NCI-H146 (cell line): Measurements from ENCODE around the gene MRPL20.
"Not testable (repeated sequence)": the region's sequence is repeated elsewhere in the genome, so short reads cannot be mapped to it uniquely, and the experiment has no call there.

Experiments used
- DNase-seq: peaks from one replicate; lab custom pipeline; 2025; lab: John Stamatoyannopoulos, UW

The MRPL20 gene

GRCh38 chr1:1406101-1406820, 832 bp downstream of the MRPL20 start:
- no peak for DNase-seq

- DNase-seq, result no peak
These were observed 3.4 kb downstream of the MRPL20 start for GRCh38 chr1:1403653-1404052.

DNA sequence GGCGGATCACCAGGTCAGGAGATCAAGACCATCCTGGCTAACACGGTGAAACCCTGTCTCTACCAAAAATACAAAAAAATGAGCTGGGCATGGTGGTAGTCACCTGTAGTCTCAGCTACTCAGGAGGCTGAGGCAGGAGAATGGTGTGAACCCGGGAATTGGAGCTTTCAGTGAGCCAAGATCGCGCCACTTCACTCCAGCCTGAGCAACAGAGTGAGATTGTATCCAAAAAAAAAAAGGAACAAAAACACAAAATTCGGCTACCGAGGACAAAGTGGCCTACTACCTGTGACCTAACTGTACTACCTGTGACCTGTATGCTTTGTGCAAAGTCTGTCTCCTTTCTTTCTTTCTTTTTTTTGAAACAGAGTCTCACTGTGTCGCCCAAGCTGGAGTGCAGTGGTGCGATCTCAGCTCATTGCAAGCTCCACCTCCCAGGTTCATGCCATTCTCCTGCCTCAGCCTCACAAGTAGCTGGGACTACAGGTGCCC, 4.1 kb downstream of the MRPL20 start:
- DNase-seq, result not testable (repeated sequence)

DNA sequence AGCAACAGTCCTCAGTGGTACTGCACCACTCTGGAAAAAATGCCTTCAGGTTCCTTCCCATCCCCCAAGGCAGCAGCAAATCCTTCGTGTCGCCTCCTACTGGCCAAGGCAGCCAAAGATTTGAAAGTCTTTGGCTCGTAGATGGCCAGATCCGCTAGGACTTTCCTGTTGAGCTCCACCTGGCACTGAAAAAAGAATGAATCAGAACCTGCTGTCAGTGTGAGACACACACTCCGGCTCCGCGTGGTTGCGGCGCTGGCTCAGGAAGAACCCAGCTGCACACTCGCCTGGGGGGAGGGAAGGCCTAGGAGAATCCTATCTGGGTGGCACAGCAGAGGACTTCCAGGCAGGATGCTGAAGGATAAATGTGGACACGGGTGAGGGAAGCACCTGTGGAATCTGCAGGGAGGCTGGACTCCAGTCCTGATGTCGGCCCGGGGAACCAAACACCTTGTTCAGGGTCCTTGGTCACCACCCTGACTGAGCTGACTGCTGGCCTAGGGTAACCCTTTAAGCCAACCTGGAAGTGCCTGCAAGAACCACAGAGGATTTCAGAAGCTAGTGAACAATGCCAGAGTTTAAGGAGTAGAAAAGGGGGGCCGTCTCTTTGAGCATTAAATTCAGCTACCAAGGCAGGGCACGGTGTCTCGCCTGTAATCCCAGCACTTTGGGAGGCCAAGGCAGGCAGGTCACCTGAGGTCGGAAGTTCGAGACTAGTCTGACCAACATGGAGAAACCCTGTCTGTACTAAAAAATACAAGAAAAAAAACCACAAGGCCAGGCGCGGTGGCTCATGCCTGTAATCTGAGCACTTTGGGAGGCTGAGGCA, 4.8 kb downstream of the MRPL20 start:
- DNase-seq, result peak; percentile 18

GRCh38 chr1:1401457-1402010, 5.6 kb downstream of the MRPL20 start:
- no peak for DNase-seq

- no peak for DNase-seq
These were observed 6.3 kb downstream of the MRPL20 start for GRCh38 chr1:1400576-1401456.

GRCh38 chr1:1399872-1400575, 7.1 kb downstream of the MRPL20 start:
- DNase-seq, result no peak

DNA sequence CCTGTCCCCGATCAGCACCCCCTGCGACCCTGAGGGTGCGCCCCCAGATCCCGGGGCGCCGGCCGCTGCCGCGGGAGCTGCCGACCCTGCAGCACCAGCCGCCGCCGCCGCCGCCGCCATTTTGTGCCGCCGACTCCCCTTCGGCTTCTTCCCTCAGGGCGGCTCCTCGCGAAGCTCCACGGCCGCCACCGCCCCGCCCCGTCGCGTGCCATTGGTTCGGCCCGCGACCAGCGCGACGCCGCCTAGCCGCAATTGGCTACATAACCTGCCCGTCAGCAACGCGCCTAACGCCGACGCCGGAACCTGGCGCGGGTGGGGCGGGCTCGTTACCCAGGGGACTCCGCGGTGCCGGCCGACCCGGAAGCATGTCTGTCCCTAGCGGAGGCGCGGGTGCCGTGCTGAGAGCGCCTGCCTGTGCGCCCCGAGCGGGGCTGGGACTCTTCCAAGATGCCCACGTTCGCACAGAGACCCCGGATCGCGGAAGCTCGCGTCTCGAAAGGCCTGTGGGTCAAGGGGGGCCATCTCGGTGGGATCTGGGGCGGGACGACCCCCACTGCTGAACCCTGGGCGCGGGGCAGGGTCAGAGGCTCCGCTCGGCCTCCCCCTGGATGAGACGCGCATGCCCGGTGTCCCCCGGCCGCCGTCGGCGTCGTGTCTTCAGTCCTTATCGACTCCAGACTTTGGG, 7.8 kb downstream of the MRPL20 start, which contains the start of gene CCNL2:
CCNL2 (minus strand) TSS at position 149 of the 685 bp plus-strand sequence; CDS start at position 120, 29 bp downstream.
- DNase-seq, result peak; percentile 94

GRCh38 chr1:1398677-1399186, 8.4 kb downstream of the MRPL20 start:
- DNase-seq, result no peak

GRCh38 chr1:1397839-1398523, 9.1 kb downstream of the MRPL20 start:
- DNase-seq, result no peak

- no peak for DNase-seq
These were observed 11.9 kb downstream of the MRPL20 start for GRCh38 chr1:1395166-1395565.

GRCh38 chr1:1394116-1394515, 13.0 kb downstream of the MRPL20 start:
- no peak for DNase-seq

DNA sequence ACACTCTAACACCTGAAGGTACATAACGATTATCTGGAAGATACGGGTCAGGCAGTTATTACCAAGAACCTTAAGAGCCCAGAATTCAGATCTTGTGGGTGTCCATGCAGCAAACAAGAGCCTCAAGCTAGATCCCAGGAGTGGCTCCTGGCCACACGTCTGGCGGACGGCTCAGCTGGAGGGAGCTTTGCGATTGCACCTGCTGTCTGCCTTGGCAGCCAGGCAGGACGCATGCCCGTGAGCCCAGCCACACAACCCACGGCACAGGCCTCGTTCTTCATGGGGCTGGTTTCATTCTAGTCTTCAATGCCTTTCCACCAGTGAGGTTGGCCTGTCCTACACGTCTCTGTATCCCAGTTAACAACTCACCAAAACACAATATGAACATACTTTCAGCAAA, 13.7 kb downstream of the MRPL20 start:
- no peak for DNase-seq

- no peak for DNase-seq
These were observed 14.1 kb downstream of the MRPL20 start for GRCh38 chr1:1393014-1393413.

DNA sequence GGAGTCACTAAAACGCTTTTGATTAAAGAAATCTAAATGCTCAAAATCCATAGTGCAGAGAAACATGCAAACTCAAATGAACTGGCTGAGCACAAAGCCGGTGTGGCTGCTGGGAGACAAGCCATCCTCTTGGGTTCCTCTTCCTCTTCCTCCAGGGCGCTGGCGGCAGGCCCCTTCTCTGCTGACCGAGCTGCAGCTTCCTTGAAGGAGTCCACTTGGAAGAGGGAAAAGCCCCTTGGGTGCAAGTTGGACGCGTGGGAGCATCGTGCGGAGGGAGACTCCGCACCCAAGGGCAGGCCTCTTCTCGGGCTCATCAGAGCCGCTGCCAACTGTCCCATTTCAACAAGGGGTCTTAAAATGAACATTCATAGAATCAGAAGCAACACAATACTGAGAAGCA, 15.9 kb downstream of the MRPL20 start:
- no peak for DNase-seq

DNA sequence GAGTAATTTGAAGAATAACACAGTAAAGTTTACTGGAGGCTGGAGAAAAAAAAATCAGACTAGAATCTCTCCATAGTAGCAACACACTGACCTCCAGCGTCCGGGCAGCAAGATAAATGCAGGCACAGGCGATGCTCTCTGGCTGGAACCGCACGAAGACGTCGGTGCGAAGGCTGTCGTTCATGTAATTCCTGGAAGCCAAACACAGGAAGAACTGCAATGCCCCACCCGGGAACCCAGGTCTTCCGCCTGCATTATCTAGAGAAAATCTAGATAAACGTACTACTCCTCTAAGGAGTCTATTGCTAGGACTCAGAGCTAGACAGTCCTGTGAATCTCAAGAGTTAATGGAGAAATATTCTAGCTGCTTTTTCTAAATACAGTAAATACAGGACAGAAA, 16.4 kb downstream of the MRPL20 start:
- no peak for DNase-seq

GRCh38 chr1:1388078-1388472, 19.0 kb downstream of the MRPL20 start:
- DNase-seq, result no peak

- DNase-seq, result no peak
These were observed 19.7 kb downstream of the MRPL20 start for GRCh38 chr1:1387098-1388077.
